GM13976 (cell line): Measurements from ENCODE around the gene LTC4S.

Experiments
- DNase-seq: peaks from one replicate; pipeline ENCODE4 v3.0.0; 2012; ENCODE audit warnings: low spot score
- in situ Hi-C: fragments of 300-500 bp; cut with MboI; formaldehyde crosslinking; loops from one replicate; pipeline ENCODE4 v1.12.0; 2022; ENCODE audit warnings: low sequenced_read_pairs, mixed read lengths, inconsistent platforms; ENCODE audit not compliant: unreplicated experiment
- TF ChIP-seq, protein P1 (sequence below): IDR thresholded peaks from 2 replicates; pipeline ENCODE4 v1.5.1; 2012; ENCODE audit warnings: borderline replicate concordance, mild to moderate bottlenecking; ENCODE audit not compliant: insufficient read depth; ENCODE audit errors: extremely low read depth, missing control alignments, control extremely low read depth

Gene LTC4S

GRCh38 chr5:179769796-179770195, 24.0 kb upstream of the LTC4S start:
- in situ Hi-C loops = no loop called here
- TF ChIP-seq, protein P1, sequence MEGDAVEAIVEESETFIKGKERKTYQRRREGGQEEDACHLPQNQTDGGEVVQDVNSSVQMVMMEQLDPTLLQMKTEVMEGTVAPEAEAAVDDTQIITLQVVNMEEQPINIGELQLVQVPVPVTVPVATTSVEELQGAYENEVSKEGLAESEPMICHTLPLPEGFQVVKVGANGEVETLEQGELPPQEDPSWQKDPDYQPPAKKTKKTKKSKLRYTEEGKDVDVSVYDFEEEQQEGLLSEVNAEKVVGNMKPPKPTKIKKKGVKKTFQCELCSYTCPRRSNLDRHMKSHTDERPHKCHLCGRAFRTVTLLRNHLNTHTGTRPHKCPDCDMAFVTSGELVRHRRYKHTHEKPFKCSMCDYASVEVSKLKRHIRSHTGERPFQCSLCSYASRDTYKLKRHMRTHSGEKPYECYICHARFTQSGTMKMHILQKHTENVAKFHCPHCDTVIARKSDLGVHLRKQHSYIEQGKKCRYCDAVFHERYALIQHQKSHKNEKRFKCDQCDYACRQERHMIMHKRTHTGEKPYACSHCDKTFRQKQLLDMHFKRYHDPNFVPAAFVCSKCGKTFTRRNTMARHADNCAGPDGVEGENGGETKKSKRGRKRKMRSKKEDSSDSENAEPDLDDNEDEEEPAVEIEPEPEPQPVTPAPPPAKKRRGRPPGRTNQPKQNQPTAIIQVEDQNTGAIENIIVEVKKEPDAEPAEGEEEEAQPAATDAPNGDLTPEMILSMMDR = no peak
- no peak for DNase-seq

DNA sequence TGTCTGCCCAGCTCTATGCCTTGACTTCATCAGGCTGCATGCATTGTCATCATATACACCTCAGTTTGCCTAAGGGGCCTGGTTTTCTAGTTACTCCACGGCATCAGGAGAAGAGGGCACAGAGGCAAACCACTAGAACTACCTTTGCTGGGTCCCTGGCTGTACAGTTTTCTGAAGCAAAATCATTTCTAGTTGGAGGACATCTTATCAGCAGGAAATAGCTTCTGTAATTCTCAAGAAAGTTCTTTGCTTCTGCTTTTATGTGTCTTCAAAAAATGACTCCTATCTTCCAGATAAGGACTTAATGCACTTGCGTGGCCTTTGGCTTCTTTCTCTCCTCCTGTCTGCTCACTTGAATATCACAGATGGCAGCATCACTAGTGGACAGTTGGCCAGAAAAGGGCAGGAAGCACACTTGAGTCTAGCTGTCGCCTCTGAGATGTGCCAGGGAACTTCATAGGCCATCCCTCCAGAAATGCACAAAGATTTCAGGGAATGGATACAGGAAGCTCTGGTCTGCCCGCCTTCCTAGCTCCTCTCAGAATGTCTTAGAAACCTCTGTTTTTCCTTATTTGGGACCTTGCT, 22.4 kb upstream of the LTC4S start:
- in situ Hi-C loops = no loop called here
- no peak for DNase-seq

GRCh38 chr5:179772351-179772750, 21.4 kb upstream of the LTC4S start:
- no peak for DNase-seq
- TF ChIP-seq, protein P1 = no peak
- in situ Hi-C loops = no loop called here

More for the DNA sequence above, 22.4 kb upstream of the LTC4S start:
- TF ChIP-seq, protein P1 = no peak

DNA sequence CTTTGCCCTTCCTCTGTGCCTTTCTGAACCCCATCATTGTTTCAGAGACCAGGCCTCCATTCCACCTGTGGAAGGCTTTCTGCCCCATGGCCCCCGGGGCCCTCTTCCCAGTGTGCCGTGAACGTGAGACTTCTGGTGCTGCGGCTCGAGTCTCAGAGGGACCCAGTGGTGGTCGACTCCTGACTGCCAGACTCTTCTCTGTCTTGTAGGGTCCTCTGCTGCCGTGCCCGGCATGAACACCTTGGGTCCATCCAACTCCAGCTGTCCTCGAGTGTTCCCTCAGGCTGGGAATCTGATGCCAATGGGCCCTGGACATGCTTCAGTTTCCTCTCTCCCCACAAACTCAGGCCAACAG, 20.1 kb upstream of the LTC4S start:
- no peak for DNase-seq
- TF ChIP-seq, protein P1 = no peak
- in situ Hi-C loops = no loop called here

DNA sequence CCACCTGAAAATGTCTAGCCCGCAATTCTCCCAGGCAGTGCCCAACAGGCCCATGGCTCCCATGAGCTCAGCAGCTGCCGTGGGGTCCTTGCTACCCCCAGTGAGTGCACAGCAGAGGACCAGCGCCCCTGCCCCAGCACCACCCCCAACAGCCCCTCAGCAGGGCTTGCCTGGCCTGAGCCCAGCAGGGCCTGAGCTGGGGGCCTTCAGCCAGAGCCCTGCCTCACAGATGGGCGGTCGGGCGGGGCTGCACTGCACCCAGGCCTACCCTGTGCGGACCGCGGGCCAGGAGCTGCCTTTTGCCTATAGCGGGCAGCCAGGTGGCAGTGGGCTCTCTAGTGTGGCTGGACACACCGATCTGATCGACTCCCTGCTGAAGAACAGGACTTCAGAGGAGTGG, 19.3 kb upstream of the LTC4S start:
- no peak for DNase-seq
- in situ Hi-C loops = no loop called here
- TF ChIP-seq, protein P1 = no peak

DNA sequence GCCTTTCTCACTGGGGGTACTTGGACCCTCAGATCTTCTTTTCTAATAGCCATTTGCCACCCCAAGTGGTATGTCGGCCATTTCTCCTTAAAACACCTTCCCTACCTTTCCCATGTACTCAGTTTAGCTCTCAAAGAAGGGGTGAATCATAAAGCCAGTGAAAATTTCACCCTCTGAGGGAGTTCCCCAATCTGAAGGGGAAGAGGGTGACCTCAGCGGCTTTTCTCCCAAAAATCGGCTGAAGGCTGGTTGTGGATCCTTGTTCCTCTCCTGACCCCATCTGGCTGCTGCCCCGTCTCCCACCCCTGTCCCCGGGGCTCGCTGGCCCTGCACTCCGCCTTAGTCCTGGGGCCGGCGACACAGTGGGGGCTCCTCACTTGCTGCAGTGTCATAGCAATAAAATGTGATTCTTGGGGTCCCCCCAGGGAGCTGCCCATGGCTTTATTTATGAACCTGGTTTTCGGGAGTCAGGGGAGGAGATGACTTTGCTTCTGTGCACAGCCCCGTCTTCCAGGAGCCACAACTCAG, 17.3 kb upstream of the LTC4S start:
- no peak for DNase-seq

More for the DNA sequence above, 17.3 kb upstream of the LTC4S start:
- in situ Hi-C loops = no loop called here
- TF ChIP-seq, protein P1 = no peak
